H1 (cell line): ENCODE measurements around the gene TFF3. TPM values are rescaled to one million over a fixed set of nuclear protein-coding genes. Genes with fewer than 3 reads are reported as not detected.

Source experiments
- CTCF ChIA-PET: fragments of 300-600 bp; sonication (Branson Sonifier 250); formaldehyde crosslinking; loops from one replicate; lab custom pipeline; 2021; ENCODE audit not compliant: partially characterized antibody; lab: Charles Lee
- POLR2A ChIA-PET: fragments of 300-600 bp; sonication (Branson Sonifier 250); formaldehyde crosslinking; loops from one replicate; lab custom pipeline; 2021; ENCODE audit warnings: inconsistent platforms; ENCODE audit not compliant: partially characterized antibody; lab: Charles Lee
- DNase-seq, 2 experiments: peaks; one replicate each; pipeline versions ENCODE4 v3.0.0 to v3.0.0-alpha.2; 2010 to 2022; ENCODE audit warnings: low spot score in 2 of 2, low read depth in 1 of 2, mixed read lengths in 1 of 2
- FAIRE-seq: peaks from 2 replicates; lab custom pipeline; 2011; peaks lifted over from hg19 to GRCh38; lab: Jason Lieb, UNC
- H2AFZ ChIP-seq: 2 replicates; pipeline ENCODE4 v1.8.1; 2012; ENCODE audit warnings: low read length, inconsistent platforms
- H2AK5ac ChIP-seq: 2 replicates; pipeline ENCODE4 v1.6.1; 2013; ENCODE audit warnings: low read depth, low read length
- H2BK120ac ChIP-seq: replicated peaks from 2 replicates; pipeline ENCODE3; 2013; ENCODE audit warnings: low read depth, low read length, inconsistent platforms
- H2BK12ac ChIP-seq: 2 replicates; pipeline ENCODE4 v1.6.1; 2013; ENCODE audit warnings: low read depth, low read length
- H2BK15ac ChIP-seq: 2 replicates; pipeline ENCODE4 v1.6.1; 2013; ENCODE audit warnings: low read length
- H2BK20ac ChIP-seq: 2 replicates; pipeline ENCODE4 v1.6.1; 2013; ENCODE audit warnings: low read length
- H2BK5ac ChIP-seq: 2 replicates; pipeline ENCODE4 v1.6.1; 2013; ENCODE audit warnings: low read depth, low read length
- H3K14ac ChIP-seq: 2 replicates; pipeline ENCODE4 v1.6.1; 2013; ENCODE audit warnings: inconsistent platforms; ENCODE audit not compliant: insufficient read length
- H3K18ac ChIP-seq: 2 replicates; pipeline ENCODE4 v1.6.1; 2013; ENCODE audit warnings: low read length; ENCODE audit errors: extremely low read depth
- H3K23ac ChIP-seq: 2 replicates; pipeline ENCODE4 v1.6.1; 2013; ENCODE audit warnings: inconsistent platforms; ENCODE audit not compliant: insufficient read length
- H3K23me2 ChIP-seq: 2 replicates; pipeline ENCODE4 v1.6.1; 2013; ENCODE audit warnings: low read depth, low read length
- H3K27ac ChIP-seq: 2 replicates; pipeline ENCODE4 v1.6.1; 2011; ENCODE audit warnings: low read depth, low read length, inconsistent platforms
- H3K27me3 ChIP-seq, 4 experiments: replicated peaks in 1 of 4; 1 replicate in 1 of 4; 2 replicates in 3 of 4; pipeline versions ENCODE4 v1.6.1 to v1.8.1; 2011 to 2013; ENCODE audit warnings: low read length in 3 of 4, mild to moderate bottlenecking in 3 of 4, inconsistent platforms in 2 of 4, mixed read lengths in 2 of 4, moderate library complexity in 1 of 4; ENCODE audit not compliant: control insufficient read depth in 3 of 4, insufficient read depth in 3 of 4; ENCODE audit errors: extremely low read depth in 1 of 4
- H3K36me3 ChIP-seq, 4 experiments: 2 replicates each; pipeline versions ENCODE4 v1.6.1 to v1.8.1; 2011 to 2013; ENCODE audit warnings: mild to moderate bottlenecking in 4 of 4, low read length in 3 of 4, moderate library complexity in 2 of 4, control low read depth in 1 of 4, inconsistent platforms in 1 of 4; ENCODE audit not compliant: insufficient read depth in 4 of 4, control insufficient read depth in 2 of 4
- H3K4ac ChIP-seq: replicated peaks from 2 replicates; pipeline ENCODE3; 2013; ENCODE audit warnings: low read length, low read depth, mixed read lengths, inconsistent platforms; ENCODE audit not compliant: insufficient read length
- H3K4me1 ChIP-seq, 4 experiments: replicated peaks in 1 of 4; 1 replicate in 1 of 4; 2 replicates in 3 of 4; pipeline versions ENCODE4 v1.6.1 to v1.8.1; 2011 to 2013; ENCODE audit warnings: low read length in 3 of 4, inconsistent platforms in 2 of 4, mixed read lengths in 1 of 4; ENCODE audit not compliant: insufficient read depth in 4 of 4, control insufficient read depth in 3 of 4
- H3K4me2 ChIP-seq, 2 experiments: 2 replicates each; pipeline versions ENCODE4 v1.6.1 to v1.8.1; 2011 to 2013; ENCODE audit warnings: low read depth in 2 of 2, low read length in 2 of 2, control low read depth in 1 of 2, inconsistent platforms in 1 of 2, mild to moderate bottlenecking in 1 of 2; ENCODE audit not compliant: insufficient read depth in 1 of 2
- H3K4me3 ChIP-seq, 4 experiments: fragments of 200-600, 300-600 bp in 1 of 4; sonication (generic), shearing (Covaris generic), sonication (Bioruptor Twin) in 1 of 4; 2 replicates each; pipeline versions ENCODE4 v1.5.1 to v1.8.1; 2011 to 2016; ENCODE audit warnings: low read length in 4 of 4, low read depth in 3 of 4, control low read depth in 2 of 4, inconsistent platforms in 2 of 4, mild to moderate bottlenecking in 2 of 4, mixed read lengths in 1 of 4, moderate library complexity in 1 of 4; ENCODE audit not compliant: insufficient read depth in 2 of 4; ENCODE audit errors: extremely low read depth in 1 of 4
- H3K56ac ChIP-seq: replicated peaks from 2 replicates; pipeline ENCODE3; 2013; ENCODE audit warnings: low read depth, mild to moderate bottlenecking, mixed read lengths, low read length, inconsistent platforms; ENCODE audit not compliant: insufficient read length
- H3K79me1 ChIP-seq: 2 replicates; pipeline ENCODE4 v1.6.1; 2013; ENCODE audit warnings: low read depth, low read length, control low read depth
- H3K79me2 ChIP-seq, 2 experiments: 2 replicates each; pipeline versions ENCODE4 v1.6.1 to v1.8.1; 2012 to 2013; ENCODE audit warnings: low read length in 2 of 2, mild to moderate bottlenecking in 2 of 2, inconsistent platforms in 1 of 2; ENCODE audit not compliant: insufficient read depth in 2 of 2, control insufficient read depth in 1 of 2
- H3K9ac ChIP-seq, 4 experiments: replicated peaks in 1 of 4; 1 replicate in 1 of 4; 2 replicates in 3 of 4; pipeline versions ENCODE4 v1.6.1 to v1.8.1; 2011 to 2013; ENCODE audit warnings: low read depth in 3 of 4, low read length in 3 of 4, control low read depth in 2 of 4, mild to moderate bottlenecking in 2 of 4, moderate library complexity in 2 of 4, inconsistent platforms in 1 of 4; ENCODE audit errors: extremely low read depth in 1 of 4
- H3K9me3 ChIP-seq, 2 experiments: 2 replicates each; pipeline versions ENCODE4 v1.6.1 to v1.8.1; 2012 to 2013; ENCODE audit warnings: mild to moderate bottlenecking in 2 of 2, moderate library complexity in 2 of 2, control low read depth in 1 of 2, inconsistent platforms in 1 of 2, low read depth in 1 of 2, low read length in 1 of 2, mixed read lengths in 1 of 2; ENCODE audit not compliant: insufficient read depth in 2 of 2
- H4K20me1 ChIP-seq, 2 experiments: replicated peaks in 1 of 2; 2 replicates each; pipeline versions ENCODE3 to v1.8.1; 2011 to 2013; ENCODE audit warnings: inconsistent platforms in 2 of 2, low read length in 2 of 2, mild to moderate bottlenecking in 1 of 2; ENCODE audit not compliant: insufficient read depth in 2 of 2, control insufficient read depth in 1 of 2
- H4K5ac ChIP-seq: 2 replicates; pipeline ENCODE4 v1.6.1; 2013; ENCODE audit warnings: low read length, low read depth, mixed read lengths, inconsistent platforms; ENCODE audit not compliant: insufficient read length
- H4K8ac ChIP-seq: 2 replicates; pipeline ENCODE4 v1.8.0; 2013; ENCODE audit warnings: mild to moderate bottlenecking, moderate library complexity, low read length, inconsistent platforms; ENCODE audit not compliant: insufficient read depth; ENCODE audit errors: extremely low read depth
- H4K91ac ChIP-seq: replicated peaks from 2 replicates; pipeline ENCODE3; 2013; ENCODE audit warnings: low read length, mixed read lengths, inconsistent platforms; ENCODE audit not compliant: insufficient read length
- BCL11A ChIP-seq, 2 experiments: IDR thresholded peaks; one replicate each; pipeline ENCODE4 v1.6.1; 2011; ENCODE audit warnings: low read depth in 2 of 2, low read length in 2 of 2, mild to moderate bottlenecking in 2 of 2
- CTBP2 ChIP-seq: IDR thresholded peaks from 2 replicates; pipeline ENCODE4 v1.7.0; 2011; ENCODE audit warnings: borderline replicate concordance, mild to moderate bottlenecking, moderate library complexity, mixed read lengths, low read length; ENCODE audit not compliant: insufficient read depth, insufficient read length
- FOSL1 ChIP-seq: IDR thresholded peaks from 2 replicates; pipeline ENCODE4 v1.6.1; 2011; ENCODE audit warnings: mild to moderate bottlenecking, low read depth, low read length, moderate library complexity; ENCODE audit not compliant: insufficient read depth
- JUN ChIP-seq: IDR thresholded peaks from 2 replicates; pipeline ENCODE4 v1.6.1; 2011; ENCODE audit warnings: low read depth, mild to moderate bottlenecking, improper control_type of control experiment, low read length
- KDM1A ChIP-seq: fragments of 200-600, 300-600 bp; sonication (generic); IDR thresholded peaks from 2 replicates; pipeline ENCODE4 v1.7.1; 2016; ENCODE audit warnings: mild to moderate bottlenecking, low read length, borderline replicate concordance
- RFX5 ChIP-seq: IDR thresholded peaks from 2 replicates; pipeline ENCODE4 v1.6.1; 2011; ENCODE audit warnings: low read depth, low read length, improper control_type of control experiment, borderline replicate concordance
- RNF2 ChIP-seq: fragments of 200-900, 300-1000 bp; sonication (generic); IDR thresholded peaks from 2 replicates; pipeline ENCODE4 v1.7.1; 2016; ENCODE audit warnings: borderline replicate concordance, low read depth, mild to moderate bottlenecking, antibody characterized with exemption, low read length; ENCODE audit not compliant: poor library complexity, severe bottlenecking; ENCODE audit errors: missing control alignments
- SP2 ChIP-seq: IDR thresholded peaks from 2 replicates; pipeline ENCODE4 v1.6.1; 2012; ENCODE audit warnings: mild to moderate bottlenecking, low read length, inconsistent platforms
- WGBS, 2 experiments: shearing (Covaris generic) in 1 of 2; methylation state at CpG; one replicate each; pipeline versions ENCODE4 v1.1.6 to v1.1.7; 2013 to 2015; ENCODE audit warnings: low lambda C conversion rate in 2 of 2, mixed read lengths in 2 of 2, inconsistent platforms in 1 of 2, low coverage in 1 of 2, missing lambda C conversion rate in 1 of 2; ENCODE audit not compliant: insufficient replicate concordance in 2 of 2, insufficient coverage in 1 of 2, insufficient read length in 1 of 2; ENCODE audit errors: extremely low coverage in 1 of 2, missing lambda C conversion rate in 1 of 2; 5-methylcytosine and 5-hydroxymethylcytosine counted together
- polyA plus RNA-seq, 7 experiments: library from polyadenylated mRNA; depleted of rRNA in 3 of 7; stranded (reverse) in 5 of 7; unstranded in 2 of 7; fragments of >200 nt in 5 of 7; fragments of 200-250 nt in 2 of 7; gene quantifications; 1 replicate in 5 of 7; 2 replicates in 1 of 7; 4 replicates in 1 of 7; pipeline versions ENCODE4 v1.2.1 to v1.2.3, GENCODE V29; 2011 to 2013; ENCODE audit warnings: missing spikeins in 2 of 7, mixed read lengths in 2 of 7
- total RNA-seq: library from RNA; stranded (reverse); fragmentation: NEBNext Ultra II Directional; extraction: Animal tissue kit (Norgen Biotek cat#: 25700); gene quantifications from 2 replicates; pipeline ENCODE4 v1.2.1, GENCODE V29; 2021

TFF3 gene
- total and polyA plus RNA-seq, 2 of the 8 experiments (the other 6 are each of a cell fraction or from before 2014, with no cell fraction given): 1.7 to 6.7 TPM

DNA sequence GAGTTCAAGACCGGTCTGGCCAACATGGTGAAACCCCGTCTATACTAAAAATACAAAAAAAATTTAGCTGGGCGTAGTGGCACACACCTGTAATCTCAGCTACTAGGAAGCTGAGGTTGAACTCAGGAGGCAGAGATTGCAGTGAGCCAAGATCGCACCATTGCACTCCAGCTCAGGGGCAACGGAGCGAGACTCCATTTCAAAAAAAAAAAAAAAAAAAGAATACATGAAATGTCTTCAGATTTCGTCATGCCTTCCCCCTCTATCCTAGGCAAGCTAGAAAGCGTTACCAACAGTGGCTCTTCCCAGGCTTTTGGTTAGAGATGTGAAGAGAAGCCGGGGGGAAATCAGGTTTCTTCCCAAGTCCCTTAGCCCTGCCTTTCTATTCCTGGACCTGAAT lies 47.5 kb upstream of the TFF3 start:
- Histone ChIP-seq H3K4me1 (no peaks in the 10 kb centered on the region; a peak in 2 of 7 replicates), H3K23ac (no peak overlapping the region), H2BK120ac (no peak overlapping the region), H3K14ac (no peak overlapping the region), H4K8ac (no peak overlapping the region), H3K23me2 (no peaks in the 10 kb centered on the region), H2BK20ac (no peak overlapping the region), H3K9ac (no peak overlapping the region), H4K5ac (no peak overlapping the region), H2BK15ac (no peak overlapping the region), H2BK5ac (no peak overlapping the region), H3K9me3 (peaks cover 8 to 9% of the 10 kb centered on the region in 2 experiments), H2BK12ac (no peak overlapping the region), H3K4ac (no peak overlapping the region), H3K18ac (no peak overlapping the region), H3K79me2 (no peaks in the 10 kb centered on the region), H3K27ac (no peak overlapping the region), H3K4me2 (no peak overlapping the region), H2AK5ac (no peak overlapping the region), H4K91ac (no peak overlapping the region), H3K36me3 (no peaks in the 10 kb centered on the region), H4K20me1 (no peaks in the 10 kb centered on the region), H3K56ac (no peak overlapping the region), H3K79me1 (no peaks in the 10 kb centered on the region; the same call in 1 of the 2 replicates), H3K4me3 (no peak overlapping the region), H3K27me3 (no peaks in the 10 kb centered on the region), H2AFZ (no peak overlapping the region)
- FAIRE-seq (no peak), DNase-seq (no peak)
- 89% methylated on average over 6 of the region's 9 CpGs; no CpG with 5 or more reads in 1 of the 2 experiments for WGBS, 2 experiments
- no peak for TF ChIP-seq RFX5
- no peak for TF ChIP-seq RNF2
- no peak for TF ChIP-seq SP2
- no peak for TF ChIP-seq BCL11A (IDR thresholded peaks at IDR 0.05; ENCODE audit: low read depth in 2 of 2, low read length in 2 of 2)
- no peak for TF ChIP-seq JUN
- TF ChIP-seq KDM1A: no peak
- no peak for TF ChIP-seq FOSL1
- TF ChIP-seq CTBP2: no peak
- ChIA-PET CTCF (interaction anchor here (1.6 to 4.0 kb wide), 3 partner anchors 24 to 52 kb away, joined by 3 to 28 read pairs (median 9); no protein-coding TSS in a partner anchor), POLR2A (no interaction called here)
